ENCODE data around the gene STX1B. TPM values are rescaled to one million over a fixed set of nuclear protein-coding genes. Genes with fewer than 3 reads are reported as not detected.

STX1B gene
- total RNA-seq, 4 donors from 2014 or later, result 0.41 to 1.3 TPM; not detected in 2

DNA sequence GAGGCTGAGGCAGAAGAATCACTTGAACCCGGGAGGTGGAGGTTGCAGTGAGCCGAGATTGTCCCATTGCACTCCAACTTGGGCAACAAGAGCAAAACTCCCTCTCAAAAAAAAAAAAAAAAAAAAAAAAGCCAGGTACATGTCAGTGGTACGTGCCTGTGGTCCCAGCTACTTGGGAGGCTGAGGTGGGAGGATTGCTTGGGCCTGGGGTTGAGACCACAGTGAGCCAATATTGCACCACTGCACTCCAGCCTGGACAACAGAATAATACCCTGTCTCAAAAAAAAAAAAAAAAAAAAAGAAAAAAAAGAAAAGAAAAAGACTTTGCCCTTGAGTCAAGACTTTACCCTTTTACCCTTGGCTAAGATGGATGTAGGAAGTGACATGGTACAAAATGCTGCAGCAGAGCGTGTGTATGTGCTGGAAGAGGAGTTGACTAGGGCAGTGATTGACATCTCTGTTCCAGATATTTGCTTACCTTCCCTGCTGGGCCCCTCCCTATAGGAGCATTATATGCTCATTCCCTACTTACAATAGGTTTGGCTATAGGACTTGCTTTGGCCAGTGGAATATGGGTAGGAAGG is 33.6 kb upstream of the STX1B start:
- TF ChIP-seq CTCF (IDR thresholded peaks at IDR 0.05) (no peak), POLR2AphosphoS5 (IDR thresholded peaks at IDR 0.05) (no peak), POLR2A (IDR thresholded peaks at IDR 0.05) (no peak), EP300 (IDR thresholded peaks at IDR 0.05; ENCODE audit: low read depth) (no peak)
- Histone ChIP-seq H3K4me3 (no peak overlapping the region), H3K9me3 (no peaks in the 10 kb centered on the region), H3K4me1 (peaks cover 0 to 3% (median 0%) of the 10 kb centered on the region in 4 donors), H3K27ac (no peak overlapping the region), H3K27me3 (no peaks in the 10 kb centered on the region), H3K36me3 (peaks cover 0 to 15% (median 5%) of the 10 kb centered on the region in 4 donors)
- WGBS, 2 donors (ENCODE audit: low coverage in 1 of 2), result 83 to 100% methylated on average over 2 to 4 of the region's 4 CpGs
- DNase-seq, result no peak
- in situ Hi-C loops (cut with MboI; ENCODE audit: low pct_ligation_motif_present in 1 of 4, low pct_unique_long_range_greater_than_20kb in 1 of 4, low sequenced_read_pairs in 3 of 4), result no loop called here
- intact Hi-C loops (cut with DNase I; ENCODE audit: low total_unique reads), result no loop called here

- no peak for DNase-seq
- in situ Hi-C loops (cut with MboI; ENCODE audit: low pct_ligation_motif_present in 1 of 4, low pct_unique_long_range_greater_than_20kb in 1 of 4, low sequenced_read_pairs in 3 of 4), result no loop called here
These were observed 32.9 kb upstream of the STX1B start for GRCh38 chr16:31043352-31043751.

DNA sequence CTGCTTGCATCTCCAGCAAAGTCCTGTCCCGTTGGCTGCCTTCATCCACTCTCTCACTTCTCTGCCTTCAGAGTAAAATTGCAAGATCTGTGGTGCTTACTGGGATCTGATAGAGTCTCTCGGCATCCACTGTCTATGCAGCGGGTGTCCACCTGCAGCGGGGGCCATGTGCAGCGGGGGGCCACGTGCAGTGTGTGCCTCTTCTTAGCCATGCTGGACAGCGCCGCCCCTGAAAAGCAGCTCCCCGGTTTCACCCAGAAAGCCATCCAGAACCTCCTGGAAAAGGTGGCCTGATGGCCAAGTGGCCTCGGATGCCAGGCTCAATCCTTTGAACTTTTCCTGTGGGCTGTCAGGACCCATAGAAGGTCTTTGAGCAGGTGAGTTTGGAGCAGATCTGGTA is 32.4 kb upstream of the STX1B start:
- Histone ChIP-seq H3K9me3 (no peaks in the 10 kb centered on the region), H3K4me1 (peaks cover 0 to 3% (median 0%) of the 10 kb centered on the region in 4 donors), H3K27ac (no peak overlapping the region), H3K36me3 (peaks cover 0 to 20% (median 8%) of the 10 kb centered on the region in 4 donors), H3K4me3 (no peak overlapping the region), H3K27me3 (no peaks in the 10 kb centered on the region)
- TF ChIP-seq EP300 (IDR thresholded peaks at IDR 0.05; ENCODE audit: low read depth) (no peak), CTCF (IDR thresholded peaks at IDR 0.05) (no peak), POLR2AphosphoS5 (IDR thresholded peaks at IDR 0.05) (no peak), POLR2A (IDR thresholded peaks at IDR 0.05) (no peak)
- intact Hi-C loops (cut with DNase I; ENCODE audit: low total_unique reads) (no loop called here), in situ Hi-C loops (cut with MboI; ENCODE audit: low pct_ligation_motif_present in 1 of 4, low pct_unique_long_range_greater_than_20kb in 1 of 4, low sequenced_read_pairs in 3 of 4) (no loop called here)
- DNase-seq, result no peak
- 98% methylated on average over 10 of the region's 10 CpGs; no CpG with 5 or more reads in 1 of the 2 donors for WGBS, 2 donors (ENCODE audit: low coverage in 1 of 2)

More at GRCh38 chr16:31043352-31043751, 32.9 kb upstream of the STX1B start:
- intact Hi-C loops (cut with DNase I; ENCODE audit: low total_unique reads), result no loop called here
- Histone ChIP-seq H3K9me3 (no peaks in the 10 kb centered on the region), H3K36me3 (peaks cover 0 to 16% (median 7%) of the 10 kb centered on the region in 4 donors), H3K4me1 (peaks cover 0 to 3% (median 0%) of the 10 kb centered on the region in 4 donors), H3K27me3 (no peaks in the 10 kb centered on the region), H3K4me3 (no peak overlapping the region), H3K27ac (no peak overlapping the region)
- WGBS, 2 donors (ENCODE audit: low coverage in 1 of 2), result 90% methylated on average over 1 of the region's 1 CpG; no CpG with 5 or more reads in 1 of the 2 donors
- TF ChIP-seq EP300 (IDR thresholded peaks at IDR 0.05; ENCODE audit: low read depth), result no peak
- TF ChIP-seq POLR2A (IDR thresholded peaks at IDR 0.05), result no peak
- TF ChIP-seq POLR2AphosphoS5 (IDR thresholded peaks at IDR 0.05), result no peak
- no peak for TF ChIP-seq CTCF (IDR thresholded peaks at IDR 0.05)

DNA sequence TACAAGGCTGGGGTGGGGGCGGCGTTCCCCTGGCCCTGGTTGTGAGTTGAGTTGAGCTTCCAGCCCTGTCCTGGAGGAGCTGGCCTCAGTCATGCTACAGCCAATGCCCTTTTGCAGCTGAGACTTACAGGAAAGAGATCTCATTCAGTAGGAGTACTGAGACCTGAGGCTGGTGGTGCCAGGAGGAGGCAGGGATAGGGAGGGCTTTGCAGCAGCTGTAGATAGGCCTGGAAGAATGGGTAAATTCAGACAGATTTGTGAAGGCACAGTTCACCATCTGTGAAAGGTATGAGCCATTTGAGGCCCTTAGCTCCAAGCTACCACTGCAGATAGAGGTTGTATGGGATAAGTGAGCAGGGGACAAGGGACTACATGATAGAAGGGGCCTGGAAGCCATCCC is 28.6 kb upstream of the STX1B start:
- Histone ChIP-seq H3K4me3 (no peak overlapping the region), H3K27me3 (no peaks in the 10 kb centered on the region), H3K27ac (no peak overlapping the region), H3K36me3 (peaks cover 0 to 20% (median 8%) of the 10 kb centered on the region in 4 donors), H3K4me1 (peaks cover 5 to 15% (median 9%) of the 10 kb centered on the region in 4 donors), H3K9me3 (no peaks in the 10 kb centered on the region)
- no peak for DNase-seq
- intact Hi-C loops (cut with DNase I; ENCODE audit: low total_unique reads), result no loop called here
- in situ Hi-C loops (cut with MboI; ENCODE audit: low pct_ligation_motif_present in 1 of 4, low pct_unique_long_range_greater_than_20kb in 1 of 4, low sequenced_read_pairs in 3 of 4), result no loop called here
- no peak for TF ChIP-seq POLR2AphosphoS5 (IDR thresholded peaks at IDR 0.05)
- no peak for TF ChIP-seq EP300 (IDR thresholded peaks at IDR 0.05; ENCODE audit: low read depth)
- no peak for TF ChIP-seq POLR2A (IDR thresholded peaks at IDR 0.05)
- TF ChIP-seq CTCF (IDR thresholded peaks at IDR 0.05), result no peak
- WGBS, 2 donors (ENCODE audit: low coverage in 1 of 2), result 100% methylated on average over 2 of the region's 2 CpGs; no CpG with 5 or more reads in 1 of the 2 donors
